SIG-M5 treated with dmso at 0.1 percent for 504 hours (cell line): ENCODE results near the gene RPH3AL.
"Not testable (repeated sequence)": the region's sequence is repeated elsewhere in the genome, so short reads cannot be mapped to it uniquely, and the experiment has no call there.

ENCODE experiments used
- DNase-seq: peaks from one replicate; lab custom pipeline; 2025; ENCODE audit not compliant: unreplicated experiment; lab: John Stamatoyannopoulos, UW

Gene RPH3AL

GRCh38 chr17:182050-182751, 170.4 kb downstream of the RPH3AL start:
- DNase-seq, result no peak

GRCh38 chr17:181245-182049, 171.2 kb downstream of the RPH3AL start, which contains the start of gene DOC2B:
TSS of gene DOC2B (minus strand) at chr17:181650. CDS start at chr17:181479, 171 bp downstream.
- no peak for DNase-seq

- no peak for DNase-seq
These were observed 172.0 kb downstream of the RPH3AL start for GRCh38 chr17:180381-181244.

GRCh38 chr17:179781-180380, 172.7 kb downstream of the RPH3AL start:
- DNase-seq, result no peak

GRCh38 chr17:179066-179432, 173.6 kb downstream of the RPH3AL start:
- no peak for DNase-seq

- no peak for DNase-seq
These were observed 174.1 kb downstream of the RPH3AL start for GRCh38 chr17:178292-179065.

- no peak for DNase-seq
These were observed 174.8 kb downstream of the RPH3AL start for GRCh38 chr17:177762-178161.

- DNase-seq, result no peak
These were observed 175.5 kb downstream of the RPH3AL start for GRCh38 chr17:177155-177554.

- no peak for DNase-seq
These were observed 179.3 kb downstream of the RPH3AL start for GRCh38 chr17:173166-173911.

- no peak for DNase-seq
These were observed 180.2 kb downstream of the RPH3AL start for GRCh38 chr17:172401-172800.

- no peak for DNase-seq
These were observed 180.7 kb downstream of the RPH3AL start for GRCh38 chr17:171871-172270.

GRCh38 chr17:170130-170670, 182.4 kb downstream of the RPH3AL start:
- no peak for DNase-seq

- DNase-seq, result not testable (repeated sequence)
These were observed 184.0 kb downstream of the RPH3AL start for GRCh38 chr17:168614-169013.

- DNase-seq, result no peak
These were observed 186.7 kb downstream of the RPH3AL start for GRCh38 chr17:165939-166338.

GRCh38 chr17:164303-165235, 188.0 kb downstream of the RPH3AL start:
- peak; percentile 11 for DNase-seq

GRCh38 chr17:163514-164098, 189.0 kb downstream of the RPH3AL start:
- no peak for DNase-seq

GRCh38 chr17:162689-163088, 189.9 kb downstream of the RPH3AL start:
- no peak for DNase-seq
